Mesothelial cell of epicardium (in vitro differentiated cells): ENCODE results near the gene MAPK14. TPM values are rescaled to one million over a fixed set of nuclear protein-coding genes. Genes with fewer than 3 reads are reported as not detected.

ENCODE experiments used
- DNase-seq, 2 experiments: peaks; one replicate each; pipeline ENCODE4 v3.0.0; 2021; ENCODE audit warnings: low spot score in 2 of 2; ENCODE audit not compliant: unreplicated experiment in 2 of 2
- H3K27ac Mint-ChIP-seq: 2 replicates; pipeline ENCODE4 v1.8.0; 2021; ENCODE audit warnings: mixed read lengths
- H3K27me3 Mint-ChIP-seq: 2 replicates; pipeline ENCODE4 v1.8.0; 2021; ENCODE audit warnings: low read depth, mixed read lengths
- H3K36me3 Mint-ChIP-seq: 2 replicates; pipeline ENCODE4 v1.8.0; 2021; ENCODE audit warnings: mixed read lengths
- H3K4me1 Mint-ChIP-seq: 2 replicates; pipeline ENCODE4 v1.8.0; 2021; ENCODE audit warnings: mixed read lengths
- H3K4me3 Mint-ChIP-seq: 2 replicates; pipeline ENCODE4 v1.8.0; 2021; ENCODE audit warnings: mild to moderate bottlenecking, moderate library complexity, mixed read lengths
- H3K9me3 Mint-ChIP-seq: 2 replicates; pipeline ENCODE4 v1.8.0; 2021; ENCODE audit warnings: mixed read lengths
- total RNA-seq: library from RNA; stranded (reverse); gene quantifications from 3 replicates; pipeline ENCODE4 v1.2.1, GENCODE V29; 2021
- TF ChIP-seq, protein P1 (sequence below): fragments of 200-600 bp; sonication (generic); IDR thresholded peaks from one replicate; pipeline ENCODE4 v1.5.0; 2021; ENCODE audit warnings: antibody characterized with exemption; ENCODE audit not compliant: unreplicated experiment

Gene MAPK14
- total RNA-seq, 1 donor from 2014 or later: 54.8 TPM

DNA sequence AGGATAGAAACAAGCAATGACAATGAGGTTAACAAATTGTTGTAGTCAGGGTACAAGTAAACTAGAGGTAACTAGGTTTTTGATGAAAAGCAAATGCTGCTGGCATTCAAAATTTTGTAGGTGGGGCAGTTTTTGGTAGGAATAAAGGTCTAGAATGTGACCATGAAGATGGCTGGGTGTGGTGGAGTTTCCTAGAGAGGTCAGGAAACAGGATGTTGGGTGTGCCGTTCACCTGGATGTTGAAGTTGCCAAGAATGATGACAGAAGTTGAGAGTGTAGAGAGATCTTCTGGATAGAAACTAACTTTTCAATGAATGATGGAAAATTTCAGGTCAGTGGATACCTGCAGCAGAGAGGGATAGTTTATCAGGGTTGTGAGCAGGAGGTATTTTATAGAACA, 22.7 kb downstream of the MAPK14 start:
- H3K27ac Mint-ChIP-seq: no peak overlapping the region
- peaks cover 13% of the 10 kb centered on the region for H3K4me1 Mint-ChIP-seq
- TF ChIP-seq, protein P1, sequence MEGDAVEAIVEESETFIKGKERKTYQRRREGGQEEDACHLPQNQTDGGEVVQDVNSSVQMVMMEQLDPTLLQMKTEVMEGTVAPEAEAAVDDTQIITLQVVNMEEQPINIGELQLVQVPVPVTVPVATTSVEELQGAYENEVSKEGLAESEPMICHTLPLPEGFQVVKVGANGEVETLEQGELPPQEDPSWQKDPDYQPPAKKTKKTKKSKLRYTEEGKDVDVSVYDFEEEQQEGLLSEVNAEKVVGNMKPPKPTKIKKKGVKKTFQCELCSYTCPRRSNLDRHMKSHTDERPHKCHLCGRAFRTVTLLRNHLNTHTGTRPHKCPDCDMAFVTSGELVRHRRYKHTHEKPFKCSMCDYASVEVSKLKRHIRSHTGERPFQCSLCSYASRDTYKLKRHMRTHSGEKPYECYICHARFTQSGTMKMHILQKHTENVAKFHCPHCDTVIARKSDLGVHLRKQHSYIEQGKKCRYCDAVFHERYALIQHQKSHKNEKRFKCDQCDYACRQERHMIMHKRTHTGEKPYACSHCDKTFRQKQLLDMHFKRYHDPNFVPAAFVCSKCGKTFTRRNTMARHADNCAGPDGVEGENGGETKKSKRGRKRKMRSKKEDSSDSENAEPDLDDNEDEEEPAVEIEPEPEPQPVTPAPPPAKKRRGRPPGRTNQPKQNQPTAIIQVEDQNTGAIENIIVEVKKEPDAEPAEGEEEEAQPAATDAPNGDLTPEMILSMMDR: no peak
- no peaks in the 10 kb centered on the region for H3K9me3 Mint-ChIP-seq
- H3K36me3 Mint-ChIP-seq: no peaks in the 10 kb centered on the region
- H3K4me3 Mint-ChIP-seq: no peak overlapping the region
- DNase-seq: no peak
- H3K27me3 Mint-ChIP-seq: no peaks in the 10 kb centered on the region

DNA sequence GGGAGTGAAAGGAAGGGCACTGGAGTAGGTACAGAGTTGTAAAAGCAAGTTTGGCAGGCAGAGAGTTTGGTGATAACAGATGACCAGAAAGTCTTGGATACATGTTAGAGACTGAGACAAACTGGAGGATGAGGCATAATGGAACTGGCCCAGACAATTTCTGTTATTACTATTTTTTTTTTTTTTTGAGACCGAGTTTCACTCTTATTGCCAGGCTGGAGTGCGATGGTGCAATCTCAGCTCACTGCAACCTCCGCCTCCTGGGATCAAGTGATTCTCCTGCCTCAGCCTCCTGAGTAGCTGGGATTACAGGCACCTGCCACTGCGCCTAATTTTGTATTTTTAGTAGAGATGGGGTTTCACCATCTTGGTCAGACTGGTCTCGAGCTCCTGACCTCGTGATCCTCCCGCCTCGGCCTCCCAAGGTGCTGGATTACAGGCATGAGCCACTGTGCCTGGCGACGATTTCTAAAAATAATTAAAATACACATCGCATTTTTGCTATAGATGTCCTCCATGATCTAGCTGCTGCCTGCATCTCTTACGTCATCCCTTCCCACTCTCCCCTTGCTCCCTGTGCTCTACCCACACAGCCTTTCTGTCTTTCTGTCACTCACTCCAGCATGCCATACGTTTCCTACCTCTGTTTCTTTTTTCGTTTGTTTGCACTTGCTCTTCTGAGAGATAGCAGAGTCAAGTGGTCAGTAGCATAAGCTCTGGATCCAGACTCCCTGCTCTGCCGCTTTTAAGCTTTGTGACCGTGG, 23.5 kb downstream of the MAPK14 start:
- no peaks in the 10 kb centered on the region for H3K36me3 Mint-ChIP-seq
- H3K9me3 Mint-ChIP-seq: no peaks in the 10 kb centered on the region
- H3K4me1 Mint-ChIP-seq: peaks cover 18% of the 10 kb centered on the region
- H3K27ac Mint-ChIP-seq: no peak overlapping the region
- H3K27me3 Mint-ChIP-seq: no peaks in the 10 kb centered on the region
- DNase-seq: no peak
- no peak overlapping the region for H3K4me3 Mint-ChIP-seq
- TF ChIP-seq, protein P1: no peak

DNA sequence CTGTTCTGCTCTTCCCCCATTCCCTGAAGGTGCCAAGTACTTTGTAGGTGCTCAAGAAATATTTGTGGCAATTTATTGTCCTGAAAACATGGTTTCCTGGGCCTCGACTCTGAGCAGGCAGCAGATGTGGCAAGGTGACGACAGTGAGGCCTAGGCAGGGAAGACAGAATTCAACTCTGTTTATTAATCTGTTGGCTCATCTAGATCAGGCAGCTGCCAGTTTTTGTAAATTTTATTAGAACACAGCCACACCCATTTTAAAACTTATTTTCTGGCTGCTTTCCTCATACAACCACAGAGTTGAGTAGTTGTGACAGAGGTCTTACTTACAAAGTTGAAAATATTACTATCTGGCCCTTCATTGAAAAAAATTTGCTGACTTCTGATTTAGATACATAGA, 24.5 kb downstream of the MAPK14 start:
- H3K4me3 Mint-ChIP-seq: no peak overlapping the region
- H3K9me3 Mint-ChIP-seq: no peaks in the 10 kb centered on the region
- DNase-seq: no peak
- TF ChIP-seq, protein P1: no peak
- H3K27me3 Mint-ChIP-seq: no peaks in the 10 kb centered on the region
- H3K4me1 Mint-ChIP-seq: peaks cover 18% of the 10 kb centered on the region
- H3K36me3 Mint-ChIP-seq: no peaks in the 10 kb centered on the region
- H3K27ac Mint-ChIP-seq: no peak overlapping the region

DNA sequence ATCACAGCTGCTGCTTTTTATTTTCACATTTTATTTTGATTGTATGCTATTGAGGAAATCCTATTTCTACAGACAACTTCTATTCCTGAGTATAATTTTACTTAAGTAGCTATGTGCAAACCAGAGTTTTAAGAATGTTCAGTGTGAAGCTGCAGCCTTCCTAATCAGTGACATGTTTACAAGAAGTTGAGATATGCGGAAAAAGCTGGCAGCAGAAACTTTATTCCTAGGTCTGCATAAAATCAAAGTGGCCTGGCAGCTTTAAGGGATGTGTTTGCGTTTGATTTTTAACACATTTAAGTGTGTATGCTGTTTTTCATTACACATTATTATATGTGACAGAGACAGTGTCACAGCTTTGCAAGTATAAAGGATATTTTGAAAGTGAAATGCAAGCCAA, 26.3 kb downstream of the MAPK14 start:
- TF ChIP-seq, protein P1: no peak
- no peak overlapping the region for H3K27ac Mint-ChIP-seq
- H3K4me1 Mint-ChIP-seq: peaks cover 18% of the 10 kb centered on the region
- H3K27me3 Mint-ChIP-seq: no peaks in the 10 kb centered on the region
- no peaks in the 10 kb centered on the region for H3K9me3 Mint-ChIP-seq
- no peak for DNase-seq
- H3K4me3 Mint-ChIP-seq: no peak overlapping the region
- H3K36me3 Mint-ChIP-seq: peaks cover 3% of the 10 kb centered on the region

DNA sequence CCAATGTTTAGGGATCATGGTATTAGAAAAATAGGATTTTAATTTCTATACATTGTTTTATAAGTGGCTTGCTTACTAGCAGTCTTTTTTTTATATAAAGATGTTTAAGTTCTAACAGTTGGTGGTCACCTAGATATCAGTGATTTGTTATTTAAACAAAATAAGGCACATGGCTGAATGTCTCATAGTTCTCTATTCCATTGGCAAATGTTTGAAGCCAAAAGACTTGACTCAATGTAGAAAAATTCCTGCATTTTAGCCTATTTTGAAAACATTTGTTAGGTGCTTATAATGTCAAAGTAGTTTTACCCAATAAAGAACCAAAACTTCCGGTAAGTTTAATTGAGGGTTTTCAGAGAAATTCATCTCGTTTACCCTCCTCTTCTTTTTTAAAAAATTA, 26.8 kb downstream of the MAPK14 start:
- Mint-ChIP-seq H3K4me3 (no peak overlapping the region), H3K4me1 (peaks cover 18% of the 10 kb centered on the region), H3K27me3 (no peaks in the 10 kb centered on the region), H3K36me3 (peaks cover 5% of the 10 kb centered on the region), H3K9me3 (no peaks in the 10 kb centered on the region), H3K27ac (peak overlapping the region; percentile 73)
- no peak for DNase-seq
- TF ChIP-seq, protein P1: no peak
